HG03457 (cell line): Measurements from ENCODE around the gene NADSYN1.

Experiments
- ATAC-seq: cut with Tn5 transposase; IDR thresholded peaks from one replicate; pipeline ENCODE4 v1.9.1; 2021; ENCODE audit warnings: moderate number of reproducible peaks; ENCODE audit not compliant: unreplicated experiment

Gene NADSYN1

GRCh38 chr11:71472357-71472885, 19.4 kb downstream of the NADSYN1 start:
- no peak for ATAC-seq

- ATAC-seq, result no peak
Observed at GRCh38 chr11:71472941-71473792, 20.2 kb downstream of the NADSYN1 start.

DNA sequence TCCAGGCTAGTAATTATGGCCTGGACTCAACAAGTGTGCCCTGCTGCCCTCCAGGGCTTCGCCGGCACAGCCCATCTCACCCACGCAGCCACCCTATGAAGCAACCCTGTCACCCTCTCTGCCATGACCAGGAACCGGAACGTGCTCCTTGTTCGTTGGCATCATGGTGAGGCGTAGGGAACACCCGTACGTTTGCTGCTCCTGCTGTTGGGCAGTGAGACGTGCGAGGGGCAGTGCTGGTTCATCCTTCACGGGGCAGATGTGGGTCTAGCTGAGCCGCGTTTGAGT, 20.7 kb downstream of the NADSYN1 start:
- no peak for ATAC-seq

DNA sequence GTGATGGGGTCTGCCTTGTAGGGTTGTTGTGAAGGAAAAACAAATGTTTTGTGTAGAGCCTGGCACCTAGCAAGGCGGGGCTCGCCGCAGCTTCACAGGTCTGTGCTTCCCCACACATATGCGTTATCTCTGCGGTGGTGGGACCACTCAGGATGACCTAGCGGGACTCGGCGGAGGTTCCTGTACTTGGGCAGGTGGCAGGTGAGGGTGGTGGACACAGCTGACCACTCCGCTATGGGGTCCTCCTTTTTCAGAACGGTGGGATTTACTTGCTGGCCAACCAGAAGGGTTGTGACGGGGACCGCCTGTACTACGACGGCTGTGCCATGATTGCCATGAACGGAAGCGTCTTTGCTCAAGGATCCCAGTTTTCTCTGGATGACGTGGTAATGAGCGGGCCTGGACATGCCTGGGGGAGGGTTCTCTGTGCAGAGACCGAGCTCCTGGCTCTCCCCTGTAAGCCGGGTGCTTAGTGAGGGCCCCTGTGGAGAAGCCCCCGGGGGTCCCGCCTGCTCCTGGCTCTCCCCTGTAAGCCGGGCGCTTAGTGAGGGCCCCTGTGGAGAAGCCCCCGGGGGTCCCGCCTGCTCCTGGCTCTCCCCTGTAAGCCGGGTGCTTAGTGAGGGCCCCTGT, 21.3 kb downstream of the NADSYN1 start:
- no peak for ATAC-seq

DNA sequence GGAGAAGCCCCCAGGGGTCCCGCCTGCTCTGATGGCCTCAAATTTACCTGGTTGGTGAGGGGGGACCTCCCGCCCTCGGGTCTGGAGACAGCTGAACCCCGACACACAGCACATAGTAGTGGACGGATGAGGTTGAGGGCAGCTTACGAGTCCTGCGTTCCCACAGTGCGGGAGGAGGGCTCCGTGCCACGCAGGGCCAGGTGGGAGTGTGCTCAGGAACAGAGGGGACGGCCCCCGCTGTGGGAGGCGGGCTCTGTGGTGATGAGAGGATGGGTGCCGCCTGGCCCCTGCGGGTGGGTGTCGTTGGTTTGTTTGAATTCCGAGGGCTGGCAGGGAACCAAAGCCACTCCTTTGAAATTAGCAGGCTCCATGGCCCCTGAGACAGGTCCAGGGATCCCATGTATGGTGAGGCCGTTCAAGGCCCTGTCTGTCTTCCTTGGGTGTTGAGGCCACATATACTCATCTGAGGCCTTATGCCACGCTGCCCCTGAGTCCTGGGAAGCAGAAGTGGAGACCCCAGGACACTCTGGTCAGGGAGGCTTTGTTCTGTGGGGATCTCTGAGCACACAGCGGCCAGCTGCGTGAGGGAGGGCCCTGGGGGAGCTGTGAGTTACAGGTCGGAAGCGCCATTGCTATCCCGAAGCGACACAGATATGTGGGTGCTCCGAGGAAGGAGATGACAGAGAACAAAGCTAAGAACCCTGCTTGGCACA, 21.9 kb downstream of the NADSYN1 start:
- no peak for ATAC-seq

- ATAC-seq, result no peak
Observed at GRCh38 chr11:71476031-71476430, 23.0 kb downstream of the NADSYN1 start.

DNA sequence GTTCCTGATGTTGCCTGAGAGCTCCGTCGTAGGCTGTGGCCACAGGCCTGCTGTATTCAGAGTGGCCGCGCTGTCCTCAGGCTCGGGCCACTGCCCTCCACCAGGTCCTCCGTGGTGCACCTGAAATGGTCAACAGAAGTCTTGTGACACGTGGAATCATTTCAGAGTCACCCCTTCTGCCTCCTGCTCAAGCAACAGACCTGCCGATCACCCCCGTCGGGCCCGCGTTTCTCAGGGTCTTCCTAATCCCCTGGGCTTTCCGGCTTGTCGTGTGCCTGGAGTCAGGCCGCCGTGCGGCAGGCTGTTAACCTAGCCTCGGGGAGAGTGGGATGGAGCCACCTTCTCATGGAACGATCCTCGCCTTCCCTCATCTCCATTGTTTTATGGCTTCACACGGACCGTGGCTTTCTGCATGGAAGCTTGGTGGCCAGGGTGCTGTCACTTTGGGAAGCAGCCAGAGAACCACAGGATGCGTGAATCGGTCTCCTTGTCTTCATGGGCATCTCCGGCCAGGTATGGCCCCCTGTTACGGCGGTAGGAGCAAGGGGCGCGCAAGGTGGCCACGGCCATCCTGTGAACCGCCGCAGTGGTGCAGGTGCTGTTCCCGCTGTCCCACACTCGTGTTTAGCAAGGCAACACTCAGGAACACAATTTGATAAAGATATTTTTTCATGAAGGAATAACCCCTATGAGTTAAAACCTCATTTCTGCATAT, 24.1 kb downstream of the NADSYN1 start:
- no peak for ATAC-seq

GRCh38 chr11:71477641-71478527, 24.9 kb downstream of the NADSYN1 start:
- no peak for ATAC-seq

DNA sequence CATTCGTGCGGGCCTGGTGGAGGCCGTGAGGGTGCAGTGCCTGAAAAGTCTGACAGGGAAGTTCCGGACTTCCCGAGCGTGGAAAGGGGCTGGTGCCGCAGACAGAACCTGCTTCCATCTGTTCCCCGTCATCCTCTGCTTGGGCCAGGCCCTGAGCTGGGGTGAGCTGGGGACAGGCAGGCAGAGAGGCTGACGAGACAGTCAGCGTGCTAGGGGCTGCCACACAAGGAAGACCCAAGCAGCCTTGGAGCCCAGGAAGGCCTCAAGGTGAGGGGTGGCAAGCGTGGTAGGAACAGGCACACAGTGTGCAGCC, 25.5 kb downstream of the NADSYN1 start:
- no peak for ATAC-seq

- no peak for ATAC-seq
Observed at GRCh38 chr11:71481101-71481960, 28.3 kb downstream of the NADSYN1 start.

DNA sequence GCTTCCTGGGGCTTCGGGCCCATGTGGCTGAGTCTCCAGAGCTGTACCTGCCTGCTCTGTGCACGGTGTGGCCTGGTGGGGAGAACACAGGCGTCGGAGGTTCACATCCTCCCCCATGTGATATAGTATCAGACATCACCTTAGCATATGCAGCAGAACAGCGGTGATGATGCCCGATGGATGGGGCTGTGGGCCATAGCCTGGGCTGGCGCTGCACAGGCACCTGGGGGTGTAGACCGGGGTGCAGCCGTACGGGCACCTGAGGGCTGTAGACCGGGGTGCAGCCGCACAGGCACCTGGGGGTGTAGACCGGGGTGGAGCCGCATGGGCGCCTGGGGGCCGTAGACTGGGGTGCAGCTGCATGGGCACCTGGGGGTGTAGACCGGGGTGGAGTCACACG, 29.2 kb downstream of the NADSYN1 start:
- no peak for ATAC-seq

DNA sequence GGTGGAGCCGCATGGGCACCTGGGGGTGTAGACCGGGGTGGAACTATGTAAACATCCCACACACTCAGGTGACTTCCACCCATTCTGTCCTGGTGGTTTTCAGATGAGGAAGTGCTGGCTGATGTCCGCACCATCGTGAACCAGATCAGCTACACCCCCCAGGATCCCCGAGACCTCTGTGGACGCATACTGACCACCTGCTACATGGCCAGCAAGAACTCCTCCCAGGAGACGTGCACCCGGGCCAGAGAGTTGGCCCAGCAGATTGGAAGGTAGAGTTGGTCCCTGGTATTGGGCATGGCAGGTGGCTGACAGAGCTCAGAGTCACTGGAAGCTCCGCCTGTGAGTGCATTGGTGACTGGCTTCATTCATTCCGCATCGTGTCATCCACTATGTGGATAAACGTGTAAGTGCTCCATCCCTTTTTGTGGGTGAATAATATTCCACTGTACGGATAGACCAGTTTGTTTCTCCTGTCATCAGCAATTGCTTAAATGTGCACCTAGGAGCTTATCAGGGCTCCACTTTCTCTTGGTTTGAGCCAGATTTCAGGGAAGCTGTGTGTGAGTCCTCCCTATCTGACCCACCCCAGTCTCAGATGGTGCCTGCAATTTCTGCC, 29.9 kb downstream of the NADSYN1 start:
- no peak for ATAC-seq

- ATAC-seq, result no peak
Observed at GRCh38 chr11:71483692-71484091, 30.7 kb downstream of the NADSYN1 start.

DNA sequence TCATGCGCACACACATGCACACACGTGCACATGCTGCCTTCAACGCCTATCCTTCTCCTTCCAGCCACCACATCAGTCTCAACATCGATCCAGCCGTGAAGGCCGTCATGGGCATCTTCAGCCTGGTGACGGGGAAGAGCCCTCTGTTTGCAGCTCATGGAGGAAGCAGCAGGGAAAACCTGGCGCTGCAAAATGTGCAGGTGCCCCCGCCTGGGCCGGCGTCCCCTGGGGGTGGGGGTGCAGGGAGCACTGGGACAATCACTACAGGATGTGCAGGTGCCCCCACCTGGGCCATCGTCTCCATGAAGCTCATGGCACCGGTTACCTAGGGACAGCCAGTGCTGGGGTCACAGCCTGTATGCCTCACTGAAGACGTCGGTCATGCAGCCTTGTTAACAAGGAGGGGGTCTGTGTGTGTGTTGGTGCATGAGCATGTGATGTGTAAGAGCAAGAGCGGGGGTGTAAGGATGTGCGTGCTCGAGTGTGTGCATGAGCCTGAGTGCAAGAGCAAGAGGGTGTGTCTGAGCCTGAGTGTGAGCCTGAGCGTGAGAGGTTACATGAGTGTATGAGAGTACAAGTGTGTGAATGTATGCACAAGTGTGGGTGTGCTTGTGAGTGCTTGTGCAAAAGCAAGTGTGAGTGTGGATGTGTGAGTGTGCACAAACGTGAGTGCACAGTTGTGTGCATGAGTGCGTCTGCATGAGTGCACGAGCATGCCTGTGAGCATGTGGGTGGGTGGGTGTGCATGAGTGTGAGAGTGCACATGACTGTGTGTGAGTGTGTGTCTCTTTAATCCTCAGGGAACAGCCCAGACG, 31.5 kb downstream of the NADSYN1 start:
- ATAC-seq, result no peak

GRCh38 chr11:71485063-71485399, 32.0 kb downstream of the NADSYN1 start:
- no peak for ATAC-seq

GRCh38 chr11:71485466-71485865, 32.5 kb downstream of the NADSYN1 start:
- no peak for ATAC-seq

GRCh38 chr11:71486320-71486719, 33.3 kb downstream of the NADSYN1 start:
- ATAC-seq, result no peak

GRCh38 chr11:71488681-71489270, 35.8 kb downstream of the NADSYN1 start:
- no peak for ATAC-seq
